ENCODE data around the gene MCM9. TPM values are rescaled to one million over a fixed set of nuclear protein-coding genes. Genes with fewer than 3 reads are reported as not detected.
A peak's percentile ranks its signal among the peaks of the same experiment; 100 is the strongest.

The MCM9 gene
- total RNA-seq, 1 experiment from 2014 or later = 14.9 TPM

GRCh38 chr6:118770112-118770788, 164.7 kb downstream of the MCM9 start:
- H3K4me1 Mint-ChIP-seq = peaks cover 25% of the 10 kb centered on the region
- DNase-seq (ENCODE audit: low spot score) (no peak), ATAC-seq (no peak)
- H3K9me3 Mint-ChIP-seq = no peaks in the 10 kb centered on the region
- ChIA-PET POLR2A (no interaction called here), CTCF (no interaction called here)
- TF ChIP-seq CBFB (CRISPR knock-in tag; IDR thresholded peaks at IDR 0.05; ENCODE audit: low read depth) = no peak
- TF ChIP-seq ZNF512 (CRISPR knock-in tag; IDR thresholded peaks at IDR 0.05; ENCODE audit: borderline replicate concordance) = no peak
- no peaks in the 10 kb centered on the region for H3K36me3 Mint-ChIP-seq
- no peak overlapping the region for H3K27ac Mint-ChIP-seq
- no peak overlapping the region for H3K4me3 Mint-ChIP-seq
- no peaks in the 10 kb centered on the region; the same call in 1 of the 2 replicates for H3K27me3 Mint-ChIP-seq (ENCODE audit: low read depth)

- Mint-ChIP-seq H3K9me3 (no peaks in the 10 kb centered on the region), H3K27me3 (ENCODE audit: low read depth) (no peaks in the 10 kb centered on the region; the same call in 1 of the 2 replicates), H3K4me3 (no peak overlapping the region), H3K27ac (peak overlapping the region; percentile 51; the same call in 1 of the 2 replicates), H3K36me3 (no peaks in the 10 kb centered on the region), H3K4me1 (peaks cover 25% of the 10 kb centered on the region)
- CTCF ChIA-PET = interaction anchor here (1.2 kb wide), 1 partner anchor 203 kb away, joined by 4 read pairs; no protein-coding TSS in a partner anchor
- peak; percentile 44 for ATAC-seq
- TF ChIP-seq MYBL2 (CRISPR knock-in tag; IDR thresholded peaks at IDR 0.05) = no peak
- no peak for TF ChIP-seq ZNF512 (CRISPR knock-in tag; IDR thresholded peaks at IDR 0.05; ENCODE audit: borderline replicate concordance)
- no peak for TF ChIP-seq TP53 (CRISPR knock-in tag; IDR thresholded peaks at IDR 0.05)
- TF ChIP-seq ZNF232 (CRISPR knock-in tag; IDR thresholded peaks at IDR 0.05) = no peak
- TF ChIP-seq ZNF263 (CRISPR knock-in tag; IDR thresholded peaks at IDR 0.05; ENCODE audit: low read depth) = no peak
- DNase-seq (ENCODE audit: low spot score) = no peak
- POLR2A ChIA-PET = interaction anchor here (0.9 kb wide), 1 partner anchor 20 kb away, joined by 3 read pairs; no protein-coding TSS in a partner anchor
Measured at GRCh38 chr6:118768904-118769325, 166.0 kb downstream of the MCM9 start.

GRCh38 chr6:118768441-118768840, 166.5 kb downstream of the MCM9 start:
- peak overlapping the region; percentile 28 for H3K27ac Mint-ChIP-seq
- peaks cover 25% of the 10 kb centered on the region for H3K4me1 Mint-ChIP-seq
- CTCF ChIA-PET = interaction anchor here (1.2 kb wide), 1 partner anchor 203 kb away, joined by 4 read pairs; no protein-coding TSS in a partner anchor
- TF ChIP-seq ZNF396 (CRISPR knock-in tag; IDR thresholded peaks at IDR 0.05; ENCODE audit: borderline replicate concordance) (no peak), CTCF (IDR thresholded peaks at IDR 0.05) (no peak), CBFB (CRISPR knock-in tag; IDR thresholded peaks at IDR 0.05; ENCODE audit: low read depth) (no peak), ZNF138 (CRISPR knock-in tag; conservative IDR thresholded peaks at IDR 0.05) (no peak), JAZF1 (CRISPR knock-in tag; IDR thresholded peaks at IDR 0.05) (no peak), MYBL2 (CRISPR knock-in tag; IDR thresholded peaks at IDR 0.05) (no peak), MXD4 (CRISPR knock-in tag; IDR thresholded peaks at IDR 0.05; ENCODE audit: borderline replicate concordance) (no peak), TEAD1 (CRISPR knock-in tag; IDR thresholded peaks at IDR 0.05) (no peak), IRF2 (CRISPR knock-in tag; IDR thresholded peaks at IDR 0.05; ENCODE audit: borderline replicate concordance, low read depth) (no peak), USF2 (CRISPR knock-in tag; IDR thresholded peaks at IDR 0.05) (no peak), NR1H2 (CRISPR knock-in tag; IDR thresholded peaks at IDR 0.05) (no peak), FOXP4 (CRISPR knock-in tag; IDR thresholded peaks at IDR 0.05) (no peak), ZNF281 (CRISPR knock-in tag; IDR thresholded peaks at IDR 0.05) (no peak), RORB (CRISPR knock-in tag; IDR thresholded peaks at IDR 0.05) (no peak)

More at GRCh38 chr6:118768441-118768840, 166.5 kb downstream of the MCM9 start:
- Mint-ChIP-seq H3K9me3 (no peaks in the 10 kb centered on the region), H3K4me3 (no peak overlapping the region; the same call in 1 of the 2 replicates), H3K27me3 (ENCODE audit: low read depth) (no peaks in the 10 kb centered on the region; the same call in 1 of the 2 replicates), H3K36me3 (no peaks in the 10 kb centered on the region)
- ATAC-seq = no peak; the same call in 1 of the 2 replicates
- POLR2A ChIA-PET = interaction anchor here (0.9 kb wide), 1 partner anchor 20 kb away, joined by 3 read pairs; no protein-coding TSS in a partner anchor
- no peak for DNase-seq (ENCODE audit: low spot score)

Measured in WTC11 (cell line).